Panc1 (cell line): ENCODE data around the gene HSPB7.

Source experiments
- TF ChIP-seq, protein P1 (sequence below), 2 experiments: IDR thresholded peaks; 2 replicates each; pipeline ENCODE4 v1.6.1; 2011 to 2012; ENCODE audit warnings: low read depth in 2 of 2, control low read depth in 1 of 2, low read length in 1 of 2, mild to moderate bottlenecking in 1 of 2, moderate library complexity in 1 of 2; ENCODE audit not compliant: insufficient read depth in 1 of 2
- TF ChIP-seq, protein P2 (sequence below): fragments of 450-650 bp; IDR thresholded peaks from 2 replicates; pipeline ENCODE4 v1.5.1; 2017; ENCODE audit warnings: mild to moderate bottlenecking

DNA sequence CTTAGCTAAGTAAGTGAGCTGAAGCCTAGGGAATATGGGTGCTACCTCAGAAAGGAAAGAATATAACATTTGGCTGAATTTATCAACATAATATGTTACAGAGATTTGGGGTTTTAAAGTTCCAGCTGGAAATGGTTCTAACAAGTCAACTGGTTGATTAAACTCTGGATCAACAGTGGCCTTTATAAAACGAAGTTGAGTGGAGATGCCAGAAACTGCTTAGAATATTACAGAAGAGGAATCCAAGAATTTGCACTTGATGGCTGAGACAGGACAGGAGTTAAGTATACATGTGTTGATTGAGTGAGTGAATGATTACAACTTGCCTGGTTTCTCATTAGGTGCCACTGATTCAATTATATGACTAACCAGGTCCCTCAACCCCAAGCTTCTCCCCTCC lies 34.6 kb downstream of the HSPB7 start:
- TF ChIP-seq, protein P1, sequence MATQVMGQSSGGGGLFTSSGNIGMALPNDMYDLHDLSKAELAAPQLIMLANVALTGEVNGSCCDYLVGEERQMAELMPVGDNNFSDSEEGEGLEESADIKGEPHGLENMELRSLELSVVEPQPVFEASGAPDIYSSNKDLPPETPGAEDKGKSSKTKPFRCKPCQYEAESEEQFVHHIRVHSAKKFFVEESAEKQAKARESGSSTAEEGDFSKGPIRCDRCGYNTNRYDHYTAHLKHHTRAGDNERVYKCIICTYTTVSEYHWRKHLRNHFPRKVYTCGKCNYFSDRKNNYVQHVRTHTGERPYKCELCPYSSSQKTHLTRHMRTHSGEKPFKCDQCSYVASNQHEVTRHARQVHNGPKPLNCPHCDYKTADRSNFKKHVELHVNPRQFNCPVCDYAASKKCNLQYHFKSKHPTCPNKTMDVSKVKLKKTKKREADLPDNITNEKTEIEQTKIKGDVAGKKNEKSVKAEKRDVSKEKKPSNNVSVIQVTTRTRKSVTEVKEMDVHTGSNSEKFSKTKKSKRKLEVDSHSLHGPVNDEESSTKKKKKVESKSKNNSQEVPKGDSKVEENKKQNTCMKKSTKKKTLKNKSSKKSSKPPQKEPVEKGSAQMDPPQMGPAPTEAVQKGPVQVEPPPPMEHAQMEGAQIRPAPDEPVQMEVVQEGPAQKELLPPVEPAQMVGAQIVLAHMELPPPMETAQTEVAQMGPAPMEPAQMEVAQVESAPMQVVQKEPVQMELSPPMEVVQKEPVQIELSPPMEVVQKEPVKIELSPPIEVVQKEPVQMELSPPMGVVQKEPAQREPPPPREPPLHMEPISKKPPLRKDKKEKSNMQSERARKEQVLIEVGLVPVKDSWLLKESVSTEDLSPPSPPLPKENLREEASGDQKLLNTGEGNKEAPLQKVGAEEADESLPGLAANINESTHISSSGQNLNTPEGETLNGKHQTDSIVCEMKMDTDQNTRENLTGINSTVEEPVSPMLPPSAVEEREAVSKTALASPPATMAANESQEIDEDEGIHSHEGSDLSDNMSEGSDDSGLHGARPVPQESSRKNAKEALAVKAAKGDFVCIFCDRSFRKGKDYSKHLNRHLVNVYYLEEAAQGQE (IDR thresholded peaks at IDR 0.05; ENCODE audit: insufficient read depth in 1 of 2, low read depth in 2 of 2, low read length in 1 of 2), result no peak
- TF ChIP-seq, protein P2, sequence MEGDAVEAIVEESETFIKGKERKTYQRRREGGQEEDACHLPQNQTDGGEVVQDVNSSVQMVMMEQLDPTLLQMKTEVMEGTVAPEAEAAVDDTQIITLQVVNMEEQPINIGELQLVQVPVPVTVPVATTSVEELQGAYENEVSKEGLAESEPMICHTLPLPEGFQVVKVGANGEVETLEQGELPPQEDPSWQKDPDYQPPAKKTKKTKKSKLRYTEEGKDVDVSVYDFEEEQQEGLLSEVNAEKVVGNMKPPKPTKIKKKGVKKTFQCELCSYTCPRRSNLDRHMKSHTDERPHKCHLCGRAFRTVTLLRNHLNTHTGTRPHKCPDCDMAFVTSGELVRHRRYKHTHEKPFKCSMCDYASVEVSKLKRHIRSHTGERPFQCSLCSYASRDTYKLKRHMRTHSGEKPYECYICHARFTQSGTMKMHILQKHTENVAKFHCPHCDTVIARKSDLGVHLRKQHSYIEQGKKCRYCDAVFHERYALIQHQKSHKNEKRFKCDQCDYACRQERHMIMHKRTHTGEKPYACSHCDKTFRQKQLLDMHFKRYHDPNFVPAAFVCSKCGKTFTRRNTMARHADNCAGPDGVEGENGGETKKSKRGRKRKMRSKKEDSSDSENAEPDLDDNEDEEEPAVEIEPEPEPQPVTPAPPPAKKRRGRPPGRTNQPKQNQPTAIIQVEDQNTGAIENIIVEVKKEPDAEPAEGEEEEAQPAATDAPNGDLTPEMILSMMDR, result no peak
